GM13976 (cell line): ENCODE results near the gene LMO7.

Source experiments
- DNase-seq: peaks from one replicate; pipeline ENCODE4 v3.0.0; 2012; ENCODE audit warnings: low spot score
- in situ Hi-C: fragments of 300-500 bp; cut with MboI; formaldehyde crosslinking; loops from one replicate; pipeline ENCODE4 v1.12.0; 2022; ENCODE audit warnings: low sequenced_read_pairs, mixed read lengths, inconsistent platforms; ENCODE audit not compliant: unreplicated experiment
- TF ChIP-seq, protein P1 (sequence below): IDR thresholded peaks from 2 replicates; pipeline ENCODE4 v1.5.1; 2012; ENCODE audit warnings: borderline replicate concordance, mild to moderate bottlenecking; ENCODE audit not compliant: insufficient read depth; ENCODE audit errors: extremely low read depth, missing control alignments, control extremely low read depth

LMO7 gene

DNA sequence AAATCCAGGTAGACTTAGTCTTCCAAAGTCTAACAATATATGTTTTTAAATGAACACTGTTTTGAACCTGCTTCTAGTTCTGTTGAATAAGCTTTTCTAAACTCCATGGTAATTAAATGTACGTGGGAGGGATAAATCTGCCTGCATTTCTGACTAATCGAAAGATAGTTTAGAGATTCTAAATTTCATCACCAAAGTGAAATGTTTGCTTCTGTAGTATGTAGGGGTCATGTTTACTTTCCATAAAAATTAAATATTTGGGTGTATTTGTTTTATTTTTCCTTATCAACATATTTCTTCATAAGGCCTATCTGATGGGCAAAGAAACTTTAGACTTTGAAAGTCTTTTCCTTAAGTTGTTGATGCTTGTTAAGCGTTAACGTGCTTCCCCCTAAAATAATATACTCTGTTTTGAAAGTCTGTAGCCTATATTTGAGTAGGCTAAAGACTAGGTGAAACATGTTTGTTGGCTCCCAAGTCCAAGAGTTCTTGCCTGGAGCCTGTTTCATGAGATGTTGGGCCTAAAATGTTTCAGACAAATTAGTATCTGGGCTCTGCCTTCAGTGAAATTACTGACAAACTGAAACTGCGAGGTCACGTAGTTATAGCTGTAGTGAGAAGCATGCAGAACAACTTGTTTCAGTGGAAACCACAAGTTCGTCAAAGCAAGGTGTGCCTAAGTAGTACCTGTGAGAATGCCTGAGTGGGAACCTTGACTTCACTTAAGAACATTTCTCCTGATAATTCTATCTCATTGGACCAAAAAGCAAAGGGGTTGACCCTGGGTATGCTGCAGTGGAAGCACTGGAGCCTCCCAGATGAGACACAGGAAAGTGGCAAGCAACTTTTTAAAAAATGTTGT, 126.2 kb downstream of the LMO7 start:
- in situ Hi-C loops: no loop called here
- DNase-seq: peak; percentile 25
- TF ChIP-seq, protein P1, sequence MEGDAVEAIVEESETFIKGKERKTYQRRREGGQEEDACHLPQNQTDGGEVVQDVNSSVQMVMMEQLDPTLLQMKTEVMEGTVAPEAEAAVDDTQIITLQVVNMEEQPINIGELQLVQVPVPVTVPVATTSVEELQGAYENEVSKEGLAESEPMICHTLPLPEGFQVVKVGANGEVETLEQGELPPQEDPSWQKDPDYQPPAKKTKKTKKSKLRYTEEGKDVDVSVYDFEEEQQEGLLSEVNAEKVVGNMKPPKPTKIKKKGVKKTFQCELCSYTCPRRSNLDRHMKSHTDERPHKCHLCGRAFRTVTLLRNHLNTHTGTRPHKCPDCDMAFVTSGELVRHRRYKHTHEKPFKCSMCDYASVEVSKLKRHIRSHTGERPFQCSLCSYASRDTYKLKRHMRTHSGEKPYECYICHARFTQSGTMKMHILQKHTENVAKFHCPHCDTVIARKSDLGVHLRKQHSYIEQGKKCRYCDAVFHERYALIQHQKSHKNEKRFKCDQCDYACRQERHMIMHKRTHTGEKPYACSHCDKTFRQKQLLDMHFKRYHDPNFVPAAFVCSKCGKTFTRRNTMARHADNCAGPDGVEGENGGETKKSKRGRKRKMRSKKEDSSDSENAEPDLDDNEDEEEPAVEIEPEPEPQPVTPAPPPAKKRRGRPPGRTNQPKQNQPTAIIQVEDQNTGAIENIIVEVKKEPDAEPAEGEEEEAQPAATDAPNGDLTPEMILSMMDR: no peak

DNA sequence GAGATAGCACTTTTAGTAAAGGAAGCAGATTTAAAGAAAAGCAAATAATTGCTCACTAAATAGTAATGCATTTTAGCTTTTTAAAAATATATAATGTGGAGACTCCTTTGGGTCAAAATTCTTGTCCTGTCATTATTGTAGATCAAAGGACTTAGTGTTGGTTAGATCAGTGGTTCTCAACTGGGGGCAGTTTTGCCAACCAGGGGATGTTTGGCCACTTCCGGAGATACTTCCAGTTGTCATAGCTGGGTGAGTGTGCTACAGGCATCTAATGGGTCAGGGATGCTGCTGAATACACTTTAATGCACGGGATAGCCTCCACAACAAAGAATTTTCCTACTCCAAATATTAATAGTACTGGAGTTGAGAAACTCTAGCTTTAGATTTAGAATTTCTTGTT, 126.8 kb downstream of the LMO7 start:
- no peak for DNase-seq
- TF ChIP-seq, protein P1: no peak
- in situ Hi-C loops: no loop called here

DNA sequence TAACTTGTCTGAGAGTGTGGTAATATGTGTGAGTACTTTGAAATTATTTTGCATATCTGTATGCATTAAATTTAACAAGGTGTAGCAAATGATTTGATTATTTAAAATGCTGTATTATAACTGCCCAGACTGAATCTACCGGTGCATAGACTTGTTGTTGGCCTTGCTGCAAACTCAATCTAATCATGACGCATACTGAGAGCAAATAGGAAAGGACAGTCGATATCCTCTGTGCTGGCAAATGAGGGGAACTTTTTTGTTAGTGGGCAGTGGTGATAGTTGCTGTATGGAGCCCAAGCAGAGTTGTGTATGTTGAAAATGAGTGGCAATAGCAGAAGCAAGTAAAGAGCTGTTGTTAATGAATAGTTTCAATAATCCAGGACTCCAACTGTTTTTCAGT, 127.4 kb downstream of the LMO7 start:
- in situ Hi-C loops: no loop called here
- DNase-seq: no peak
- TF ChIP-seq, protein P1: no peak

DNA sequence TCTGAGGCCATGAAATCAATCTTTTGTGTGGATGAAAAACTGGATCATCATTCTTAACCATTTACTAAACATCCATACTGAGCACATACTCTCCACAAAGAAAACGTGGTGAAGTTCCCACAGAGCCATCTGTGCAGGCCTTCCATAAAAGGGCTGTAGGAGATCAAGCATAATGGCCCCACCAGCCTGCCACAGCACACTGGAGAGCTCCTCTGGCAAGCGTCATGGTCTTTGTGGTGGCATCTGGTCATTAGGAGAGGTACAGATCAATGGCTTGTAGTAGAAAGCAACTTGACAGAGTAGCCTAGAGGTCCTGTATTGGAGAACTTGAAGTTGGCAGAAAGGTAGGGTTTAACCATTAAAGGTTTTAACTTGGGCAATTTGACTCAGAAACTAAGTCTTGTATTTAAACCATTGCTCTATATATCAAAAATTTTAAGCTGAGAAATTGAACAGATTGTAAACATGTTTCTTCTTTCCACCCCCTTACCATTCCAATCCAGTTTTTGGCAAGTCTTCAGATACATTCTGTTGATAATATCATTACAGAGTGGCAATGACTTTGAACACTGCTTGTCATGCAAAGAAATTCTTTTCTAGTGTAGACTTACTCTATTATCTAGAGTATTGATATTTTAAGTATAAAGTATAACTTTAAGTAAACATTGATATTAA, 128.3 kb downstream of the LMO7 start:
- in situ Hi-C loops: no loop called here
- DNase-seq: no peak
- TF ChIP-seq, protein P1: no peak

DNA sequence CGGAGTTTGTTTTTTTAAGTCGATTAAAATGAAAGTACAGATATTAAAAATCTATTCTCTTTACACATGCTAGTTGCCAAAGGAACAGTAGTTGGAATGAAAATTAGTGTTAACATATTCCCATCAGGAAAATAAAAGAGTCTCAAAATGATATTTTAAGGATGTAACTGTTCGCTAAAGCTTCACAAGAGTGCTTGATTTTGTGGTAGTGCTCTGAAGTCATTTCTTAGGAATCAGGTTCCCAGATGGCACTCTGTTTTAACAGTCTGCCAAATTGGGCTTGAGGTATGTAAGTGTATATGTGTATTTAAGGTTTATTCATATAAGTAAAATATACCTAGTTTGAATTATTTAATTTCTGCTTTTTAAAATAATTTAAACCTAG, 128.8 kb downstream of the LMO7 start:
- in situ Hi-C loops: no loop called here

DNA sequence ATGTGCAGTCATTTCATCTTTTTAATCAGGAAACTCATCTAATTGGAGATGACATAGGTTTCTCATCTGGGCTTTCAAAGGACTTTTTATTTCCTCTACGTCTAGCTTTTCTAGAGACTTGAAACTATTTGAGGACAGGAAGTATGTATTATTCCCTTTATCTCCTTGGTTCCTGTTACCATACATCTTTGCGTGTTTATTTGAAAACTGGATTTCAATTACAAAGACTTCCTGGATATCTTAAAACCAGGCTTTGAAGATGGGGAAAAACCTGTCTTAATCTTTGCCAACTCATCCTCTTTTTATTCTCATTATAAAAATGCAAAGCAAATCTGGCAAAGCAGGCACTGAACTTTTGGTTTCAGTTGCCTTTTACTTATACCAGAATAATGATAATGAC, 130.5 kb downstream of the LMO7 start:
- no peak for DNase-seq
- TF ChIP-seq, protein P1: no peak
- in situ Hi-C loops: no loop called here

More for the DNA sequence above, 128.8 kb downstream of the LMO7 start:
- no peak for DNase-seq
- TF ChIP-seq, protein P1: no peak
